Stimulated activated CD4-positive, alpha-beta T cell treated with anti-CD3 and anti-CD28 coated beads, Interleukin-1b, Interleukin-23, amount 100 ng/mL, for 4 hours (primary cell): ENCODE data around the gene SHISA6.

Experiments
- DNase-seq, 2 donors: peaks; one replicate each; pipeline ENCODE4 v3.0.0-alpha.2; 2020; ENCODE audit warnings: low read depth in 2 of 2

The SHISA6 gene

DNA sequence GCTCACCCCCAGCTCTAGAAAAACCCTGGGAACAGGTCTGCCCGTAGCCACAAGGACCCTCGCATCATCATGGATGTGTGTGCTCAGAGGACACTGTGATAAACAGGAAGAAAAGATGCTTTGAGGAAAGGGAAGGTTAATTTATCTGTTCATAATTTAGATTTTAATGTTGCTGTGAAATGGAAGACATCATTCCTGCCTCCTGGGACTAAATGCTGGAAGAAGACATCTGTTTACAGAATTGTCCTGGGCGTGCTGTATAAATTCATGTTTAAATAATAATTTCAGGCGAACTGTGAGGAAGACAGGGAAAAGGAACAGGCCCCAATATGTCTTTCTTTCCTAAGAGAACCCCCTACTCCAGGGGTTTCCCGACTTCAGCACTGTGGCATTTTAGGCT, 112.6 kb downstream of the SHISA6 start:
- DNase-seq: no peak

DNA sequence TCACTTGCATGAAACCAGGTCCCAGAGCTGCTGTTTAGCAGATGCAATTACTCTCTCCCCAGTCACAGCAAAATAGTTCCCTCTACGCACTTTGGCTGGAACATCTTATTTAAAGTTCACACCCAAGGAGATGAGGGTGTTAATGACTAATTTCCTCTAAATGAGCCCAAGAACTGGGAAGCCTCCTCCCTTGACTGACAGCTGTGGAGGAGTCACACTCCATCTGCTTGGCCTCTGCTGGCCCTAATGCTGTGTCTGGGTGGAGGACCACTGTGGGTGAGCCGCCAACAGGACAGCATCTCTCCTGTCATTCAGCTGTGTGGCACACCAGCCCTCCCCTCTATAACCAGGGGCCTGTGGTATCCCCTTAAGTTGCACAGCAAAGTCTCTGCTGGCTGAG, 115.4 kb downstream of the SHISA6 start:
- no peak for DNase-seq

DNA sequence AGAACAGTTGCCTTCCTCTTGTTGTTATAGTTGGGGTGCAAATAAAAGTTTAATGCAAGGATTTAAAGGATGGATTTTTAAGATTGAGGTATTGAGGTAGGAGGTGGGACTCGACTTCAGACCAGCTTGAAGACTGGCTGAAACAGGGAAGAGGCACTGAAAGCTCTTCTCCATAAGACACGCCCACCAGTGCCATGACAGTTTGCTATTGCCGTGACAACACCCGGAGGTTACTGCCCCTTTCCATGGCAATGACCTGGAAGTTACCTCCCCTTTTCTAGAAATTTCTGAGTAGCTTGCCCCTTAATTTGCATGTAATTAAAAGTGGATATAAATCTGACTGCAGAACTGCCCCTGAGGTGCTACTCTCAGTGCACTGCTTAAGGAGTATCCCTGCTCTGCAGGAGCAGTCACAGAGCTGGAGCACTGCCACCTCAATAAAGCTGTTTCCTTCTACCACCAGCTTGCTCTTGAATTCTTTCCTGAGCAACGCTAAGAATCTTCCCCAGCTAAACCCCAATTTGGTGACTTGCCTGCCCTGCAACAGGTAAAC, 122.6 kb downstream of the SHISA6 start:
- DNase-seq: no peak

DNA sequence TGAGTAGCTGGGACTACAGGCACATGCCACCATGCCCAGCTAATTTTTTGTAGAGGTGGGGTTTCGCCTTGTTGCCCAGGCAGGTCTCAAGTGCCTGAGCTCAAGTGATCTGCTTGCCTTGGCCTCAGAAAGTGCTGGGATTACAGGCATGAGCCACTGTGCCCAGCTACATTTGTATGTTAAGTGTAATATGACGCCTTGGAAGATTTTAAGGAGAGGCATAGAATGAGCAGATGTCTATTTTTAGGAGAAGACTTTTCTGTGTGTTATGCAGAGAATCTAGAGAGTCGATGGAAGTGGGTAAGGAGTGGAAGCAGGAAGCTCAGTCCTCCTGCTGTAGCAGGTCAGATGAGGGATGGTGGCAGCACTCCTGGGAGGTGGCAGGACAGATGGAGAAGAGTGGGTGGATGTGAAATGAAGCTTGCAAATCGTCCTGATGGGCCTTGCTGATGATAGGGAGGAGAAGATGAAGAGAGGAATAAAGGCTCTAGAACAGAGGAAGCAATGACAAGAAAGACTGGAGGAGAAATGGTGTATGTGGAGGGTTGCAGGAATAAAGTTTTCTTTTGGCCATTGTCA, 125.3 kb downstream of the SHISA6 start:
- DNase-seq: no peak

DNA sequence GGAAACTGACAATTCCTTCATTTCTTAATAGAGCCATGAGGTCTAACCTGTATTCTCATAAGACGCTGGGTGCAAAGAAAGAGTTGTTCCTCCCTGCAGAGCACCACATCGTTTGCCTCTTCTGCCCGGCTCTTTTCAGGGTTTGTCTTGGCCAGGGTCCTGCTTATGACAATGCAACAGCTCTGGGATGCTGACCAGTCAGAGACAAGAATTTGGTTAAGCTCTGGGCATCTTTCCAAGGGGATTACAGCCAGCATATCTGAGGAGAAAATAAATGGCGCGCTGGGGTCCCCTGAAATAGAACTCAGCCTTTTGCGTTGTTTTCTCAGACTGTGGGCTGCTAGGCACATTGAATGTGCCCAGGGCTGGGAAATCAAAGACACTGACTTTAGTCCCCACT, 128.6 kb downstream of the SHISA6 start:
- no peak for DNase-seq

DNA sequence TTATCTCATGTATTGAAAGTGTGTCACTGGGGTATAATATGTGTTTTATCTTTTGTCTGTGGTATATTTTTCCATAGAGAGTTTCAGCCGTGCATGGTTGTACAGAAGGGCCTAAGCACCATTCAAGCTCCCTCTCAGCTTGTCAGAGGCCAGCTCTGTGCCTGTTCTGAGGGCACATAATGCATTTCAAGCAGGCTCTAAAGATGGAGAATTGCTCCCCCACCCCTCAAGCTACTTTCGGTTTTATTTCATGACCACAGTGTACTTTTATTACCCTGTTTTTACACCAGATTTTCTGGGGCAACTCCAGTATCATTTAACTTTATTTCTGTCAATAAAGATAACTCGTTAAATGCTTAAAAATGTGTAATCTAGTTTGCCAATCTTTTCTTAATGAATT, 131.7 kb downstream of the SHISA6 start:
- no peak for DNase-seq

DNA sequence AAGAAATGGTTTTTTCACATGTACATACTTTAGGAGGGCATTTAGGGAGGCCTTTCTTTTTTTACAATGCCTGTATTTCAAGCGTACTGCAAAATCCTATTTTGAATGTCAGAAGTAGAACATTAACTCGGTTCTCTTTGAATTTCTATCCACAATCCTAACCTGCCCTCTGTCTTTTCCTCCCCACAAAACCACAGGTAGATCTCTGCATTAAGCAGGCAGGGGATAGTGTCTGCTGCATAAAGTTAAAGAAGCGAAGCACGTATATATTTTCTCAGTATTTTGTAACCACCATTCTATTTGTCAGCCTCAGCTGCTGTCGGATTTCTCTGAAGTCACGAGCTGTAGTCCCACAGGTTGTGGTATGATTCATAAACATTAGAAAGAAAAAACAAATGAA, 137.5 kb downstream of the SHISA6 start:
- no peak for DNase-seq

DNA sequence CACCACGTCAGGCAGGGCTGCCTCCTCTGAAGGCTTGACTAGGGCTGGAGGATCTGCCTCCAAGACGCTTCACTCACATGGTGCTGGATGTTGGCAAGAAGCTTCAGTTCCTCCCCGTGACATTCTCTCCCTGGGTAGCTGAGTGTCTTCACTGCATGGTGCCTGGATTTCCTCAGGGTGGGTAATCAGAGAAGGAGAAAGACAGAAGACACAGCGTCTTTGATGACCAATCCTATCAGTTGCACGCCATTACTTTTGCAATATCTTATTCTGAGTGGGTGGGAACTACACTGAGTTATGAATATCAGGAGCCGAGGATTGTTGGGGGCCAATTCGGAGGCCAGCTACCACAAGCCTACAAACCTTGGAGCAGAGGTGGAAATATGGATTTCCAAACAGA, 139.7 kb downstream of the SHISA6 start:
- no peak for DNase-seq

DNA sequence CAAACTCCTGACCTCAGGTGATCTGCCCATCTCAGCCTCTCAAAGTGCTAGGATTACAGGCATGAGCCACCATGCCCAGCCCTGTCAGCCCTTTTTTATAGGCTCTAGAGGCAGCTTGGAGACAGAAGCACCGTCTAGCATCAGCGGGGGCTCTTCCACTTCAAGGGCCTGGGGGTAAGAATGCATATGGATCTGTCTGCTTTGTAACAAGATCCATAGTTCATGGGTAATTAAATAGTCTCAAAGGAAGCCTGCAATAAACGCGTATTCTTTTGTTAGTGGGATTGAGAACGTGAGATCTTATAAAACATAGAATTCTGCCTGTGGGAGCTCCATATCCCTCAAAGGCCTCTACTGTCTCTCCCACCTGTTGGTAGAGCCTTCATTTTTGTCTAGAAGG, 142.1 kb downstream of the SHISA6 start:
- DNase-seq: no peak

DNA sequence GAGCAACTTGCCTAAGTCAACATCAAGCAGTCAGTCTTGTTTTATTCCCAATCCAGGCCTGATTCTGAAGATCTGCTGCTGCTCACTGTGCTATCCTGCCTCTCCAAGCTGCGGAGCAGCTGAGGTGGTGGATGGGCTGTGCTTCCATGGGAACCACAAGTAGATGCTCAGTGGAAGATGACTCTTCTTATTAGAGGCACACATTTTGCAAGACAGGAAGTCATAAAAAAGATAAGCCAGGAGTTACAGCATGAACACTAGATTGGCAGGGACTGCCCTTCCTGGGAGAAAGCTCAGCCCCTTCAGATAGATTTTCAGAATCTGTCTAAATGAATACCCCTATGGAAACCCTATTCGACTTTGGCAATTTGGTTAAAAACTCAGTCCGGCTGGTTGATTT, 143.1 kb downstream of the SHISA6 start:
- DNase-seq: no peak

DNA sequence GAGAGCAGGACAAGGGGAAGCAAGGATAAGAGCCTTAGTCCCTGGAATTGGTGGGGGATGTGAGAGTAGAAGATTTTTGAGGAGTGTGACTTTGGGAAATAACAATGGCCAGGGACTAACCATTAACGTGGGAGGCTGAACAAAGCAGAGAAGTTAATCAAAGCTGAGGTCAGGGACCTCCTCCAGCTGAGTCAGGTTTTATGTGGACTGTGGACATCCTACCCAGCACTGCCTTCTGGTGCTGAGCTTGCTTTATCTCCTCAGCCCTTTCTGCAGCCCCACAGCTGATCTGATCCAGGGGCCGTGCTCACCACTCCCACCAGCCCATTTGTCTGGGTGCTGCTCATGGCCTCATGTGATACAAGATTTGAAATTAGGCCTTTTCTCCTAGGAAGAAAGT, 146.6 kb downstream of the SHISA6 start:
- no peak for DNase-seq

DNA sequence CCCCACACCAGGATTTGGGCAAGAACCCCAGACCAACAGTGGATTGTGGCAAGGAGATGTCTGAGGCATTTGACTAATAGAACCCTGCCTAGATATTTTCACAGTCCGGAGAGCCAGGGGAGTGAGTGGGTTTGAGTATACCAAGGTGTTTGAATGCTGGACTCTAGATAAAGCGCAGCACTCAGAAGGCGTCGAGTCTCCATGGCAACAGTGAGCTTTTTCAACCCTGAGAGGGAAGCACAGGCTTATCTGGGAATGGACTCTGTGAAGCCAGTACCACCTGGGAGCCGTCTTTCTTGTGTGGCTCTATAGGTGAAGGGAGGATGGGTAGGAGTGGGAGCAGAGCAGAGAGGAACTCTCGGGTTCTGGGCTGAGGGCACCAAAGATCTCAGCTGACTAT, 147.0 kb downstream of the SHISA6 start:
- no peak for DNase-seq

DNA sequence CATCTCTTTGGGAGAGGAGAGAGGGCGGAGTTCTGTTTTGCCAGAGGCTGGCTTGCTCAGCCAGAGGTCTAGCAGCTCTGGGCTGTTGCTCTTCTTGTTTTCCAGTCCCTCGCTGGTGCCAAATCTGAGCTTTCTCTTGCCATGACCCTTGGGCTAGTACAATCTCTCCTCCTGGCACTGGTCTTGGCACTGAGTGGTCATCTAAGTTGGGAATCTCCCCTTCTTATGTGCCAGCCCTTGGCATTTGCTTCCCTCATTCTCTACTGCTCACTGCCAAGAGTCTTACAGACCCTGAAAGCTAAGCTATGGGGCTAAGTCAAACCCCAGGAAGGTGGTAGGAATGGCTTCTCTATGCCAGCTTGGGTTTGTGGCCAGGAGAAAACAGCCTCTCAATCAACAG, 148.6 kb downstream of the SHISA6 start:
- DNase-seq: no peak

DNA sequence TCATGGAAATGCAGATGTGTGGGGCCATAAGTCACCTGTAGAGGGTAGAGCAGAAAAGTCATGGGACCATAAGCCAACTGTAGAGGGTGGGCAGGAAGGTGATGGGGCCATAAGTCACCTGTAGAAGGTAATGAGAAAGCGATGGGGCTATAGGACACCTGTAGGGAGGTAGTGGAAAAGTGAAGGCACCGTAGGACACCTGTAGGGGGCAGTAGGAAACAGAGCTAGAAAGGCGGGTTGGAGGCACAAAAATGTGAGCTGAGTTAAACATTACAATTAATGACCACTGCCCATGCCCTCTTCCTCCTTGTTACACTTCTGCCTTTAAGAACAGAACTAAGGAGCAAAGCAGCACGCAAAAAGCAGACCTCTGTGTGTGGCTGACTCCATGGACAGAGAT, 150.1 kb downstream of the SHISA6 start:
- DNase-seq: no peak

DNA sequence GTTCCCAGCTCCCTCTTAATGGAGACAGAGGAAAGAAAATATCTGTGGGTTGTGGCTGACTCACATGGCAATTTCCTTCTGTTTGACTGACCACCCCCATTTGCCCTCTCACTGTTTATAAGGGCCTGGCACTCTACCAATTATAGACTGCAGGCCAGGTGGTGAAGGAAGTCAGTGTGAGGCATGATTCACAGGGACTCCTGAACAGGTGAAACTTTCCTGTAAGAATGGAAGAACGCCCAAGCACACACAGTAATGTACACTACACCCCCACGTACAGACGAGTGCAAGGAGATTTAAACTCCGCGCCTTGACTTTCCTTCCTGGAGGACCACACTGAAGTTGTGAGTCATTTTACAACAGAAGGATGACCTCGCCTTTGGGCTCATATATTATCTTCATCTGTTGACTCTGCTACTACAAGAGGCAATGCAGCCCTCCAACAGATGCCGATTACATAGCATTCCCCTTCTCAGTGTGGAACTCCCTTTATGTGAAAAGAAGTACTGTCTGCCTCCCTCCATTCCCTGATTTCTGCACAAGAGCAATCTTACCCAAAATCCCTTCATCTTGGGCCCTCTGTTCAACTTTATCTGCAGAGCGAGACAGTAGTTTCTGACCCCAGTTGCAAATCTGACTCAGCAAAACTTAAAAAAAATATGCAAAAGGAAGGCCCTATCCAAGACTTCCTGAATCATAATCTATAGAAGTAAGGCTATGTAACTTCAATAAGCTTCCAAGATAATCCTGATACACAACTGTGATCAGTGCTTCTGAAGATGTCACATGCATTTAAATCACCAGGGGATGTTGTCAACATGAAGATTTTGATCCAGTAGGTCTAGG, 163.6 kb downstream of the SHISA6 start:
- DNase-seq: no peak

DNA sequence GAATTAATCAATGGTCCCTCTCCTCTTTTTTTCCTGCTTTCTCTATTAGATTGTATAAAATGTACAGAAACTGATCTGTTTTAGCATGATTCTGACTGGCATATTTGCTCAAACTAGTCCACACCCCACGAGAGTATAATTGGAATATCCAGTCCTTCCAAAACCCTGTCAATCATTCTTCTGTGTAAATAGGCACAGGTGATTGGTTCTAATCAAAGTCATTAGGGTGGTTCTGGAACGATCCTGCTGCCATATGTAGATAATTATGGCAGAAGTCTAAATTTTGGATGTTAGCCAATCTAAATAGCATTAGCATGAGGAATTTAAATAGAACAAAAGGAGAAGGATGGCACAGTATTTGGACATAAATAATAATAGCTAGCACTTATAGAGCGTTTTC, 165.7 kb downstream of the SHISA6 start:
- no peak for DNase-seq

DNA sequence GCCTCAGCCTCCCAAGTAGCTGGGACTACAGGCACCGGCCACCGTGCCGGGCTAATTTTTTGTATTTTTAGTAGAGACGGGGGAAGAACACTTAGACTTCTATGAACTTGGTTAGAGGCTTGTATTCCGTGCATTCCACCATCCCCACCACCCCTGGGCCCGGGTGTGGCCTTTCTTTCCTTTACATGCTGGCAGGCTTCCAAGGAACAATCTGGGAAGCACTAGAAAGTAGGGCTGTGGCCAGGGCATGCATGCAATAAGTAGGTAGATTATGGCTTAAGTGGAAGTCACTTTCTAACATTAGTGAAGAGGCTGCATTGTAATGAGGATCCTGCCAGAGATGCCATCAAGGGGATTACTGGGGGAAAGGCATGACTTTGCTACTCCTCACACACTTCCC, 171.6 kb downstream of the SHISA6 start:
- DNase-seq: no peak

DNA sequence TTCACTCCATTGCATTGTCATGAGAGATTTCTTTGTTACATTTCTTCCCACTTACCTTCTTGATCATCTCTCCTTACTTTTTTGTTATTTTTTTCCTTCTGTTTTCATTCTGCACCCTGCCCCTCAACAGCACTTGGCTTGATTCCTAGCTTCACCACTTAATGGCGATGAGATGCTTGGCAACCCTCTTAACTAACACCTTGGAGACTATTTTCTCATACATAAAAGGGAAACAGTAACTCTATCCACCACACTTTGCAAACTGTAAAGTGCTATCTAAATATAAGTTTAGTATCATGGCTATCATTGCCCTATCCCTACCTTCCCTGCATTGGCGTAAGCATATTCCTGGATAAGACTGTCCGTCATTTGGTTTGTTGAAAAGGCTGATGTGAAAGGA, 177.3 kb downstream of the SHISA6 start:
- DNase-seq: no peak

DNA sequence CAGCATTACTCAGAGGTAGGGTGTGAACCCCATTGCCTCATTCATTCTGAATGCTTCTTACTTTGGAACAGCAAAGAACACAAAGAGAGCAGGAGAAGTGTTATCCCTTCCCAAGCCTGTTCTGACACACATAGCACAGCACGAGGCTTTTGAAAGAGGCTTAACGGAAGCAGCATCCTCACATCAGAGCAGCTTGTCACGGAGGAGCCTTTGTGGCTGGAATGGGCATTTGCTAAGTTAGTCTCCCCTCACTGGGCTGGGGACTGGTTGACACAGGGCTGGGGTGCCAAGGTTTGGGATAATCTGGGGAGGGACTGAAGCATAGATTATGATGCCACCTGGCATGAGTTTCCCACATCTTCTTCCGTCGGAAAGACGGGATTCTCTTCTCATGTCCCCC, 189.7 kb downstream of the SHISA6 start:
- DNase-seq: no peak

DNA sequence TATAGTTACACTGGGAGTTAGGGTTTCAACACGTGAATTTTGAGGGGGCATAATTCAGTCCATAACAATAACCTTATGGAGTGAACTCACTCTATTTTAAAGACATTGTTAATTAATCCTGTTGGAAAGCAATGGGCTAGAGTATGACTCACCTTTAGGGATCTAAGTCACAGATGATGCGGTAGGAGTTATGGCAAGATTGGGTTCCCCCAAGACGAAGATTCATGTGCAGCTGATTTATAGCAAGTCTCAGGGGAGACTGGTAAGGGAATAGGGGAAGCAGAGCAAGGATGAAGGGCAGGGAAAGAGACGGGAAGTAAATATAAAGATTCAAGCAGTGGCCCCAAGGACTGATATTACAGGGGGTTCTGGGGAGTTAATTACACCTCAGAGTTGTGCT, 197.7 kb downstream of the SHISA6 start:
- no peak for DNase-seq

DNA sequence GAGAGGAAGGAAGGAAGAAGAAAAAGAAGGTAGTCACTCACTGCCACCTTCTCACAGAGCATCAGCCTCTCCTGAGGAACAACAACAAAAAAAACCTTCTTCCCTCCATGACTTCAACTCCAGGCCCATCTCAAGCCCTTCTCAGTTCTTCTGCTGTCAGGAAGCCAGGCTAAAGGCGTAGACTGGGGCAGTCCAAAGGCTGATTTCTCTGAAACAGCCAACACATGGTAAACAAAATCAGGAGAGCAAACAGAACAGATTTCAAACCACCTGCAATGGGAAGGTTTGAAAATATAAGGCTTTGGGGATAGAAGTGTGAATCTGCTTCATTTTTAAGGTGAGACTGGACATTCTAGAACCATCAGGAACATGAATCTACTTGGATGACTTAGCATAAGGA, 200.0 kb downstream of the SHISA6 start:
- no peak for DNase-seq

DNA sequence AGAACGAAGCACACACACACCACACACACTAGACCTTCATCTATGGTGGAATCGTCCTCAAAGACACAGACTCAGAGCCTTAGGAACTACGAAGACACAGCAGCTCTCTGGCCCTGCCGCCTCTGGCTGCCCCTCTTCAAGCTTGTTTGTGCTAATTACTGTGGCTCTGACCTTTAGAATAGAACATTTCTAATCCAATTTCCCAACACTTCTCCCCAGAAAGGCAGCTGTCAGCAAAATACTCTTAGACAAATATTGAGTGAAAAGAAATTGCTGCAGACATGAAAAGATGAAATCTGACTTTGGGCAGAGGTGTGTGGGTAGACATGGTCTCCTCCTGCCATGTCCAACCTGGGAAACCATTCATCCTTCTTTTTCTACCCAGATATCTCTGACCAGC, 205.3 kb downstream of the SHISA6 start:
- DNase-seq: no peak

DNA sequence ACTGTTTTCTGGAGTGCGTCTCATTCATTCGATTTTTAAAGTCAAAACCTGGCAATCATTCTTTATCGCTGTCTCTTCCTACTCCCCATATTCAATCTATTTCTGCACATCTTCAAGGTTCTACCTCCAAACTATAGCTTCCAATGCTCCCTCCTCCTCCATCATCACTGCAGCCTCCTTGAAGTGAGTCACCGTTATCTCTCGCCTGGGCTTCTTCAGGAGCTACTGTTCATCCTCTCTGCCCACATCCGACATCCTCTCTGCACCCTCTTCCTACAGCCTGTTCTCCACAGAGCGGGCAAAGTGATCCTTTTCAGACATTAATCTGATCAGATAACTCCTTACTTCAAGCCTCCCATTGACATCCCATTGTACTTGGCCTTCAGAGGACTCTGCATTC, 213.1 kb downstream of the SHISA6 start:
- DNase-seq: no peak

DNA sequence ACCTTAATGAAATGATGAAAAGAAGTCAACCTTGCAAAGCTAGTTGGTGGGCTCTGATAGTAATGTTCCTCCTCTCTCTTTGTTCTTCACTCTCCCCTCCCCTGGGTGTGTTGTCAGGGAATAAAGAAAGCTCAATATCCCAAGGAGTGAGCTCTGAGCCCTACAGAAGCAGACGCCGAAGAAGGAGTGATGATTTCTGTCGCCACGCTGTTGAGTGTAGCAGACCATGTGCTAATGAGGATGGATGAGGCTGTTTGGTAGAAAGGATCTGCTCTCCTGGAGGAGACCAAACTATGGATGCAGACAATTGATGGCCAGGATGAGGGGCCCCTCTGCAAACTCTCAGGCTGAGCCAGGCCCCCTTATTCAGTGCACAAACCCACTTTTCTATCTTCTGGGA, 217.3 kb downstream of the SHISA6 start:
- DNase-seq: no peak
